Activated CD8-positive, alpha-beta T cell treated with anti-CD3 and anti-CD28 coated beads, Interleukin-2, amount 10 ng/mL, durations not matched to agents 7 days and 5 days (primary cell): ENCODE data around the gene ATP6V0A4. TPM values are rescaled to one million over a fixed set of nuclear protein-coding genes. Genes with fewer than 3 reads are reported as not detected.

ENCODE experiments used
- ATAC-seq: fragments of 150-1000 bp; cut with Tn5 transposase; one replicate; pipeline ENCODE4 v1.10.0; 2021; ENCODE audit warnings: moderate library complexity
- CTCF ChIA-PET: fragments of 350-600 bp; sonication (Branson Sonifier 250); formaldehyde crosslinking; loops from one replicate; lab custom pipeline; 2021; ENCODE audit warnings: antibody characterized with exemption; lab: Charles Lee
- POLR2A ChIA-PET: fragments of 350-600 bp; sonication (Branson Sonifier 250); formaldehyde crosslinking; loops from one replicate; lab custom pipeline; 2021; ENCODE audit warnings: antibody characterized with exemption; lab: Charles Lee
- DNase-seq: peaks from one replicate; pipeline ENCODE4 v3.0.0-alpha.2; 2020
- H3K27ac Mint-ChIP-seq: one replicate; pipeline ENCODE4 v1.8.0; 2021; ENCODE audit warnings: mild to moderate bottlenecking, mixed read lengths
- H3K27me3 Mint-ChIP-seq: one replicate; pipeline ENCODE4 v1.8.0; 2021; ENCODE audit warnings: low read depth, mixed read lengths
- H3K36me3 Mint-ChIP-seq: one replicate; pipeline ENCODE4 v1.8.0; 2021; ENCODE audit warnings: low read depth, mixed read lengths
- H3K4me1 Mint-ChIP-seq: one replicate; pipeline ENCODE4 v1.8.0; 2021; ENCODE audit warnings: low read depth, mixed read lengths
- H3K4me3 Mint-ChIP-seq: one replicate; pipeline ENCODE4 v1.8.0; 2021; ENCODE audit warnings: mild to moderate bottlenecking, mixed read lengths
- H3K9me3 Mint-ChIP-seq: one replicate; pipeline ENCODE4 v1.8.0; 2022; ENCODE audit warnings: mixed read lengths; ENCODE audit not compliant: insufficient read depth
- total RNA-seq, 2 experiments: library from RNA; stranded (reverse); gene quantifications; one replicate each; pipeline ENCODE4 v1.2.3, GENCODE V29; 2021

The ATP6V0A4 gene
- total RNA-seq, 2 experiments from 2014 or later: not detected

DNA sequence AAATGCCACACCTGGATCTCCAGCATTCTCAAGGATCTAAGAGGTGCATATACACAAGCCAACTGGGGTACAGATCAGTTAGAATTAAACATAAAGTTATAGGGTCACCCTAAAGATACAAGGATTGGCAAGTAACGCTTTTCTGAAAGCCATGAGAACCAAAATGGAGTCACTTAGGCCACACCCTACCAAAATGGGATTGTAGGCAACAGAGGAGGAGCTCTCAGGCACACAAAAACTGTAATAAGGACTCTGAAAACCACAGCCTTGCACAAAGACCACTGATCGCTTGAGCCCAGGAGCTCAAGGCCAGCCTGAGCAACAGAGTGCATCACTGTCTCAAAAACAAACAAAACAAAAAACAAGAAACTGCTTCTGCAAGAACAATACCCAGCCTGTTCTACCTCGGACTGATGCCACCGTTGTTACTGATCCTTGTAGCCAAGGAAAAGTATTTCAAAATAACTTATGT lies 132.3 kb downstream of the ATP6V0A4 start:
- Mint-ChIP-seq H3K9me3 (peaks cover 9% of the 10 kb centered on the region), H3K27me3 (peaks cover 32% of the 10 kb centered on the region), H3K27ac (no peak overlapping the region), H3K4me1 (peaks cover 30% of the 10 kb centered on the region), H3K36me3 (peaks cover 4% of the 10 kb centered on the region), H3K4me3 (no peak overlapping the region)
- DNase-seq (no peak), ATAC-seq (no peak)
- CTCF ChIA-PET: no interaction called here
- POLR2A ChIA-PET: no interaction called here

DNA sequence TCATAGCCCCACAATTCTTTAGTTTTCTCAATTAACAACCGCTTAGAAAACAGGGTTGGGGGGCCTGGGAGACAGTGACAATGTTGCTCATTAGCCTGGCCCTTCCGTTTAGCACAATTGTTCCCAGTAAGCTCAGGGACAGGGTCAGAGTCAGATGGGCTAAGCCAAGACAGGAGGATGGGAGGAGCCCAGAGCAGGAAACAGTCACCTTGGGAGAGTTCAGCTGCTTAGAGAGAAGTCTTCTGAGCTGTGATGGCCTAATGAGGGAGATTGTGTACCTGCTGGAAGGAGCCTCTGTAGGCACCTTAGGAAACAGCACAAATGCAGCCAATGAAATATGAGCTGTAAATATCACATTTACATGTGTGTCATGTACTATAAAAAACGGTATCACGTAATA lies 132.7 kb downstream of the ATP6V0A4 start:
- peaks cover 26% of the 10 kb centered on the region for H3K4me1 Mint-ChIP-seq
- peaks cover under 1% of the 10 kb centered on the region for H3K36me3 Mint-ChIP-seq
- DNase-seq (no peak), ATAC-seq (no peak)
- H3K27ac Mint-ChIP-seq: peak overlapping the region; percentile 57
- H3K4me3 Mint-ChIP-seq: peak overlapping the region; percentile 61
- ChIA-PET CTCF (no interaction called here), POLR2A (no interaction called here)
- peaks cover 7% of the 10 kb centered on the region for H3K9me3 Mint-ChIP-seq
- H3K27me3 Mint-ChIP-seq: peaks cover 32% of the 10 kb centered on the region

DNA sequence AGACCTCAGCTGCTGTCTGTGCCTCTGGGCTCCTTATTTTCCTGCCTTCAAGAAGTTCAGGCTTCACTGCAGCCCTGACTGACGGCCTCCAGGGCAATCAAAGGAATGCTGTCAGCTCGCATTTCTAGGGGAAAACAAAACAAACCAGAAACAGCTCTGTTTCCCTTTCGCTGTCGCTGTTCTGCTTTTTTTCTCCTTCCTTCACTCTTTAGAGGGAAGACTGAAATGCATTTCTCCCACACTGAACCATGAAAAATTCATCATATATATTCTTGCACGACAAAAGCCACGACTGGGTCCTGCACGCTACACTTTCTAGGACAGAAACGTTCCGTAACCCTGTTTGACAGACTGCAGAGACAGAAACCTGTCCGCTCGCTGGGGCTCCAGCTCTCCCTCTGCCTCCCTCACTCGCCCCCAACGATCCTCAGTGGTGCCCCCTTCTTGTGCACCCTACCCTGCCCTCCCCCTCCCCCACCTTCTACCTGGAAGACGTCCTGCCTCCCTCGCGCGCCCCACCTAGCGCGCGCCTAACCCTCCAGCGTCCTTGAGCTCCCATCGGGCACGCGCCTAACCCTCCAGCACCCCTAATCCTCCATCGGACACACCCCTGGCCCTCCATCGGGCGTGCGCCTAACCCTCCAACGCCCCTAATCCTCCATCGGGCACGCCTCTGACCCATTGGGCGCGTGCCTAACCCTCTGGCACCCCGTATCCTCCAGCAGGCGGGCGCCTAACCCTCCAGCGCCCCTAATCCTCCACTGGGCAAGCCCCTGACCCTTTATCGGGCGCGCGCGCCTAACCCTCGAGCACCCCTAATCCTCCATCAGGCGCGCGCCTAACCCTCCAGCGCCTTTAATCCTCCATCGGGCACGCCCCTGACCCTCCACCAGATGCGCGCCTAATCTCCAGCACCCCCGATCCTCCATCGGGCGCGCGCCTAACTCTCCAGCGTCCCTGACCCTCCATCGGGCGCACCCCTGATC lies 134.0 kb downstream of the ATP6V0A4 start:
- peak; percentile 63 for ATAC-seq
- peaks cover 17% of the 10 kb centered on the region for H3K4me1 Mint-ChIP-seq
- POLR2A ChIA-PET: interaction anchor here (0.7 kb wide), 1 partner anchor 227 kb away, joined by 4 read pairs; no protein-coding TSS in a partner anchor
- no peak overlapping the region for H3K27ac Mint-ChIP-seq
- CTCF ChIA-PET: no interaction called here
- peak overlapping the region; percentile 72 for H3K4me3 Mint-ChIP-seq
- no peaks in the 10 kb centered on the region for H3K9me3 Mint-ChIP-seq
- H3K36me3 Mint-ChIP-seq: no peaks in the 10 kb centered on the region
- H3K27me3 Mint-ChIP-seq: peaks cover 32% of the 10 kb centered on the region
- DNase-seq: peak; percentile 27

DNA sequence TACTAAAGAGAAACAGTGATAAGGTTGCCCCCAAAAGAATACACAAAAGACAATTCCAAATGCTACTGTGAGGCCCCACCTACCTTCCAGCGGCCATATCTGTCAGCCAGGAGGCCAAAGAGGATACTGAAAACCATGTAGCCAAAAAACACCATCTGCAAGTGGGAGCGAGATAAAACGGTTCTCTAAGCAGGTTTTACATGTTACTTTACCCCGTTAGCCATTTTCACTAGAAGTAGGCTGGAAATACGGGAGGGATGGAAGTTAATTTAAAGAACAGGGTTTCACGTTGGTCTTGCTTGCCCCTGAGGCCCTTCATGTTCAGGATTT lies 135.0 kb downstream of the ATP6V0A4 start:
- Mint-ChIP-seq H3K4me1 (peaks cover 15% of the 10 kb centered on the region), H3K27me3 (peaks cover 27% of the 10 kb centered on the region), H3K9me3 (no peaks in the 10 kb centered on the region), H3K27ac (no peak overlapping the region), H3K4me3 (no peak overlapping the region), H3K36me3 (no peaks in the 10 kb centered on the region)
- ChIA-PET POLR2A (no interaction called here), CTCF (no interaction called here)
- ATAC-seq (no peak), DNase-seq (no peak)

DNA sequence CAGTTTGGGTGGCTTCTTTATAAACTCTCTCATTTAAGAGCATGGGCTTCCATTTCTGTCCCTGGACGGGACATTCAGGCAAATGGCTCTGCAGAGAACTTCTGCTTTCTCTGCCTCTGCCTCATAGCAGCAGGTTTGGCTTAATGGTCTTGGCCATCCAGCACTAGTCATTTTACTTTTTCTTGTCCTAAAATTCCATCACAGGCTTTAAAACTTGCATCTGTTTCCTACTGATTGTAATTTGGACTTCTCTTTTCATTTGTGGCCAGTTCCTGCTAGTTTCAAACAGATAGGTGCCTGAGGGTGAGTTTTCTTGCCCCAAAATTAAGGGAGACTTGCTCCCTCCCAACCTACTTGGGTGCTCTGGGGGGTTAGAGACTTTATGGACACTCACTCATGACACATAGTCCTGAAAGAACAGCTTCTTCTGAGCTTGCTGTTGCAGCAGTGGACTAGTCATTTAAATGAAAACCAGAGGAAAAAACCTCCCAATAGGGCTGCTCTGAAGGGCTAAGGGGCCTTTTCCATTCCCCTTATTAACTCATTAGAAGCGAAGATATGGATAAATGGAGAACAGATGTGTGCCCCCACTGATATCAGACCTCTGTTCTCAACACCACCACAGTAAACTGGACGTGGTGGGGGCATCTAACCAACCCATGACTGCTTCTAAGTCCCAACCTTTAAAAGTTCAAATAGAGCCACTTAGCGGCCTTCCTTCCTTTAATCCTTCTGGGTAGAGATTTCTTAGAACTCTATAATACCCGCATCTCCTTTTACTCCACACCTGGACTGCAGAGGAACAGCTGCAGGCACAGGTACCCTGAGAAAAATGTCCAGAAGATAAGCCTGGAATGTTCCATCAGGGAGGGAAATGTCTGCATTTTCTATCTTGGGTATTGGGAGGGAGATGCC lies 135.7 kb downstream of the ATP6V0A4 start:
- CTCF ChIA-PET: no interaction called here
- H3K4me3 Mint-ChIP-seq: no peak overlapping the region
- peaks cover 26% of the 10 kb centered on the region for H3K27me3 Mint-ChIP-seq
- ATAC-seq (no peak), DNase-seq (no peak)
- H3K36me3 Mint-ChIP-seq: no peaks in the 10 kb centered on the region
- H3K9me3 Mint-ChIP-seq: no peaks in the 10 kb centered on the region
- POLR2A ChIA-PET: no interaction called here
- no peak overlapping the region for H3K27ac Mint-ChIP-seq
- peaks cover 8% of the 10 kb centered on the region for H3K4me1 Mint-ChIP-seq

DNA sequence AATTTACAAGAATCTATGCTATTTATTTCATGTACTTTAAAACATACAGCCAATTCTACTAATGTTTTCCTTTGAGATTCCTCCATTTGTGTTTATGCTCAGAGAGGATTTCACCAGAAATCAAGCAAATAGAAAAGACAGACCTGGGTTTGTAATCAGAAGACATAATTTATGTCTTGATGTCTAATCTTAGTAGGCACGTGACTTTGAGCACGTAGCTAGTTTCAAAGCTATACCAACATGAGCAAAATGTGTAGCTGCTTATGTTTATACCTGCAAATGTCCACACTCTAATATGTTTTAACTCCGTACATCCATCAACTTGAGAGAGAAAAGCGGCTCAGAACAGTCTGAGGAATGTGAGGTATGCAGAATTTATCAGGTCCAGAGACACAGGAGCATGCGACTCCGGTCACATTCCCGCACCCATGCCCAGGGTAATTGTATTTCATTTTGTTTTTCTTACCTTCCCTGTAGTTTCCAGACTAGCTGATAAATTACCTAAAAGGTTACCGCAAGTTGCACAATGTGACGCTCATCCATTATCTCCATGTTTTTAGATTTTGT lies 136.8 kb downstream of the ATP6V0A4 start:
- CTCF ChIA-PET: no interaction called here
- Mint-ChIP-seq H3K27ac (no peak overlapping the region), H3K4me3 (no peak overlapping the region), H3K4me1 (peaks cover 7% of the 10 kb centered on the region), H3K36me3 (no peaks in the 10 kb centered on the region), H3K27me3 (peaks cover 21% of the 10 kb centered on the region), H3K9me3 (peaks cover 3% of the 10 kb centered on the region)
- DNase-seq (no peak), ATAC-seq (no peak)
- POLR2A ChIA-PET: no interaction called here

DNA sequence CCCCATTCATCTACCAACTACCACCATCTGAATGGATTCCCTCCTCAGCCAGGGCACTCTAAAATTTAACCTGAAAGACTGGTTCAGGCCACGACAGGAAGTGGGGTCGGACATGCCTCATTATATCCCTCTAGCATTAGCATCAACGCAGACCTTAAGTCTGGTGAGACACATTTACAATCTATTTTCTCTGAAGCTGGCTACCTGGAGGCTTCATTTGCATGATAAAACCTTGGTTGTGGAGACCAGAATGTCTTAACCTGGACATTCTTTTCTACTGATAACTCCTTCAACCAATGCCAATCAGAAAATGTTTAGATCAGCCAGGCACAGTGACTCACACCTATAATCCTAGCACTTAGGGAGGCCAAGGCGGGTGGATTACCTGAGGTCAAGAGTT lies 139.1 kb downstream of the ATP6V0A4 start:
- no peak overlapping the region for H3K27ac Mint-ChIP-seq
- ChIA-PET POLR2A (no interaction called here), CTCF (interaction anchor here (2.2 kb wide), 1 partner anchor 80 kb away, joined by 6 read pairs; no protein-coding TSS in a partner anchor)
- H3K4me1 Mint-ChIP-seq: peaks cover 2% of the 10 kb centered on the region
- H3K4me3 Mint-ChIP-seq: no peak overlapping the region
- ATAC-seq (no peak), DNase-seq (no peak)
- H3K27me3 Mint-ChIP-seq: peaks cover 13% of the 10 kb centered on the region
- H3K36me3 Mint-ChIP-seq: no peaks in the 10 kb centered on the region
- peaks cover 3% of the 10 kb centered on the region for H3K9me3 Mint-ChIP-seq

DNA sequence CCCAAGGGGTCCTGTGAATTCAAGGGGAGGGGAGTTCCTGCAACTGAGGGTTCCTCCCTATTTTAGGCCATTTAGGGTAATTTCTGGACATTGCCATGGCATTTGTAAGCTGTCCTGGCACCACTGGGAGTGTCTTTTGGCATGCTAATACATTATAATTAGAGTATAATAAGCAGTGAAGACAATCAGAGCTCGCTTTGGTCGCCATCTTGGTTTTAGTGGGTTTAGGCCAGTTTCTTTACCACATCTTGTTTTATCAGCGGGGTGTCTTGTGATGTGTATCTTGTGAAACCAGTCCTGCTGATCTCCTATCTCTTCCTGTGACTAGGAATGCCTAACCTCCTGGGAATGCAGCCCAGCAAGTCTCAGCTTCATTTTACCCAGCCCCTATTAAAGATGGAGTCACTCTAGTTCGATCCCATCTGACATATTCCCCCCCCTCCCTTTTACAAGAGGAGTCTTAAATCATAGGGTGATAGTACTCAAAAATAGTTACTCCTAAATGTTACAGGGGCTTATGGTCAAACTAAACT lies 140.1 kb downstream of the ATP6V0A4 start:
- no peak for DNase-seq
- peaks cover 2% of the 10 kb centered on the region for H3K4me1 Mint-ChIP-seq
- ATAC-seq: no peak
- H3K4me3 Mint-ChIP-seq: no peak overlapping the region
- no peaks in the 10 kb centered on the region for H3K36me3 Mint-ChIP-seq
- H3K9me3 Mint-ChIP-seq: peaks cover 3% of the 10 kb centered on the region
- POLR2A ChIA-PET: interaction anchor here (0.6 kb wide), 1 partner anchor 32 kb away, joined by 3 read pairs; no protein-coding TSS in a partner anchor
- CTCF ChIA-PET: interaction anchor here (2.2 kb wide), 1 partner anchor 81 kb away, joined by 6 read pairs; no protein-coding TSS in a partner anchor
- H3K27ac Mint-ChIP-seq: no peak overlapping the region
- H3K27me3 Mint-ChIP-seq: peaks cover 9% of the 10 kb centered on the region

DNA sequence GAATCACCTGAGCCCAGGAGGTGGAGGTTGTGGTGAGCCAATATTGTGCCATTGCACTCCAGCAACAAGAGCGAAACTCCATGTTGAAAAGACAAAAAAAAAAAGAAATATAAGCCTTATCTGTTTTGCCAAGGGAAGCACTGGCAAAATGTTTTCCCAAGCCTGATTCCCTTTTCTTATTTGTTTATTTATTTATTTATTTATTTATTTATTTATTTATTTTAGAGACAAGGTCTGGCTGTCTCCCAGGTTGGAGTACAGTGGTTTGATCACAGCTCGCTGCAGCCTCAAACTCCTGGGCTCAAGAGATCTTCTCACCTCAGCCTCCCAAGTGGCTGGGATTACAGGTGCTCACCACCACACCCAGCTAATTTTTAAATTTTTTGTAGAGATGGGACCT lies 141.0 kb downstream of the ATP6V0A4 start:
- peaks cover 3% of the 10 kb centered on the region for H3K9me3 Mint-ChIP-seq
- H3K27ac Mint-ChIP-seq: no peak overlapping the region
- H3K4me3 Mint-ChIP-seq: no peak overlapping the region
- DNase-seq (no peak), ATAC-seq (no peak)
- ChIA-PET CTCF (no interaction called here), POLR2A (no interaction called here)
- peaks cover 2% of the 10 kb centered on the region for H3K4me1 Mint-ChIP-seq
- no peaks in the 10 kb centered on the region for H3K36me3 Mint-ChIP-seq
- H3K27me3 Mint-ChIP-seq: peaks cover 8% of the 10 kb centered on the region
